HG03175 (cell line): Measurements from ENCODE around the gene ABL2.
A peak's percentile ranks its signal among the peaks of the same experiment; 100 is the strongest.
"Not testable (repeated sequence)": the region's sequence is repeated elsewhere in the genome, so short reads cannot be mapped to it uniquely, and the experiment has no call there.

Experiments used
- ATAC-seq: cut with Tn5 transposase; IDR thresholded peaks from one replicate; pipeline ENCODE4 v1.9.1; 2021; ENCODE audit warnings: mild to moderate bottlenecking, moderate library complexity; ENCODE audit not compliant: unreplicated experiment

ABL2 gene

DNA sequence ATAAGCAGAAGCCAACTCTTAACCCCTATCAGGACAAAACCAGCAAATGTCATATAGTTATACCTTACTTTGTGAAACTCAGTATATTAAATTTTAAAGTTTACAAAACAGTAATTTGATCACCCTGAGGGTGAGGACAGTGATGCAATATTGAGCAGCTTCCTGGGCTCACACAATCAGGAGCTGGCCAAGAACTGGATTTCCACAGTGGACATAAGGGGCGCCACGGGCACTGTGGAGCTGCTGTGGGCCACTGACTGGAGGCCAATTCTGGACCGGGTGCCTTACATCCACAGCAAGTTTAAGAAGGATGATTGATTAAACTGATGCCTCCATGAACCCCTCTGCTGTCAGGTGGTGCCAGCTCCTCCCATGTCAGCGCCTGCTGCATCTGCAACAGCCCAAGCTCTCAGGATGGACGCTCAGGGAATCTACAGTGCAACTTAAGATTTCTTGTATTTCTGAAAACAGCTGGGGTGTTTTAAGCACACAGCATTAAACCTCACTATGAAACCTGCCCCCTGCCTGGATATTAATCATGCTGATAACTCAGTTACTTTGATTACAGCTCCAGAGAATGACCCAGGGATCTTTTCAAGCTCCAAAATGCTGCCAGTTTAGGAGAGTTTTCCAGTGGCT, 91.7 kb downstream of the ABL2 start:
- no peak for ATAC-seq

DNA sequence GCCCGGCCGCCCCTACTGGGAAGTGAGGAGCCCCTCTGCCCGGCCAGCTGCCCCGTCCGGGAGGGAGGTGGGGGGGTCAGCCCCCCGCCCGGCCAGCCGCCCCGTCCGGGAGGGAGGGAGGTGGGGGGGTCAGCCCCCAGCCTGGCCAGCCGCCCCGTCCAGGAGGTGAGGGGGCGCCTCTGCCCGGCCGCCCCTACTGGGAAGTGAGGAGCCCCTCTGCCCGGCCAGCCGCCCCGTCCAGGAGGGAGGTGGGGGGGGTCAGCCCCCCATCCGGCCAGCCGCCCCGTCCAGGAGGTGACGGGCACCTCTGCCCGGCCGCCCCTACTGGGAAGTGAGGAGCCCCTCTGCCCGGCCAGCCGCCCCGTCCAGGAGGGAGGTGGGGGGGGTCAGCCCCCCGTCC, 93.8 kb downstream of the ABL2 start:
- ATAC-seq, result not testable (repeated sequence)

DNA sequence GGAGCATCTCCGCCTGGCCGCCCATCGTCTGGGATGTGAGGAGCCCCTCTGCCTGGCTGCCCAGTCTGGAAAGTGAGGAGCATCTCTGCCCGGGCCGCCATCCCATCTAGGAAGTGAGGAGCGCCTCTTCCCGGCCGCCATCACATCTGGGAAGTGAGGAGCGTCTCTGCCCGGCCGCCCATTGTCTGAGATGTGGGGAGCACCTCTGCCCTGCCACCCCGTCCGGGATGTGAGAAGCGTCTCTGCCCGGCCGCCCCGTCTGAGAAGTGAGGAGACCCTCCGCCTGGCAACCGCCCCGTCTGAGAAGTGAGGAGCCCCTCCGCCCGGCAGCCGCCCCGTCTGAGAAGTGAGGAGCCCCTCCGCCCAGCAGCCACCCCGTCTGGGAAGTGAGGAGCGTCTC, 94.3 kb downstream of the ABL2 start:
- ATAC-seq, result not testable (repeated sequence)

DNA sequence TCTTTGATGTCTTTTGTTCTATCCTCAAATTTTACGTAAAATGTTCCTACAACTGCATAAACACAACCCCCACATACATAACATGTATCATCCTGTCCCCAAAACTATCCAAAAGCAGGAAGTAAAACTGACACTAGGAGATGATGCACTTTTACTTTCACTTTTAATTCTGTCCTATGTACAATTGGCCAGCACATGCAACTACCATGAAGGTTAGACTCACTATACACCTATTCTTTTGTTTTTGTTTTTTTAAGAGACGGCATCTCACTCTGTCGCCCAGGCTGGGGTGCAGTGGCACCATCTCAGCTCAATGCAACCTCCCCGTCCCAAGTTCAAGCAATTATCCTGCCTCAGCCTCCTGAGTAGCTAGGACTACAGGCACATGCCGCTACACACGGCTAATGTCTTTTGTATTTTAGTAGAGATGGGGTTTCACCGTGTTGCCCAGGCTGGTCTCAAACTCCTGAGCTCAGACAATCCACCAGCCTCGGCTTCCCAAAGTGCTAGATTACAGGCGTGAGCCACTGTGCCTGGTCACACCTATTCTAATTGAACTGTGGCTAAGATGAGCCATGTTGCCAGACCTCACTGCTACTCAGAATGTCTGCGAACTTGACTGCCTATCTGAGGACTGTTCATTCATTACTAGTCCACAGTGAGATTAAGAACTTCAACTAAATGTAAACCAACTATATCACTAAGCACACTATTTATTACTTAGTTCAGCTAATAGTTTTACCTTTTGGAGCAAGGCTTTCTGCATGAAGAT, 99.6 kb downstream of the ABL2 start:
- peak; percentile 97 for ATAC-seq

DNA sequence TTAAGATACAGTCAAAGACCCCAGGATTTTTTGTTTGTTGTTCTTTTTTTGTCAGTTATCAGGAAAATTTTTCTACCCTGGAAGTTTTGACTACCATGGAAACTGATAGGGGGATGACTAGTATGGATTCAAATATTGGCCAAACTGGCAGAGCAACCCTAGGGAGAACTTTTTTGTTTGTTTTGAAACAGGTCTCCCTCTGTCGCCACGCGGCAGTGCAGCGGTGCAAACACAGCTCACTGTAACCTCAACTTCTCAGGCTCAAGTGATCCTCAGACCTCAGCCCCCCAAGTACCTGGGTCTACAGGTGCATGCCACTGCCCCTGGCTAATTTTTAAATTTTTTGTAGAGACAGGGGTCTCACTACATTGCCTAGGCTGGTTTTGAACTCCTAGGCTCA, 101.0 kb downstream of the ABL2 start:
- ATAC-seq, result no peak

DNA sequence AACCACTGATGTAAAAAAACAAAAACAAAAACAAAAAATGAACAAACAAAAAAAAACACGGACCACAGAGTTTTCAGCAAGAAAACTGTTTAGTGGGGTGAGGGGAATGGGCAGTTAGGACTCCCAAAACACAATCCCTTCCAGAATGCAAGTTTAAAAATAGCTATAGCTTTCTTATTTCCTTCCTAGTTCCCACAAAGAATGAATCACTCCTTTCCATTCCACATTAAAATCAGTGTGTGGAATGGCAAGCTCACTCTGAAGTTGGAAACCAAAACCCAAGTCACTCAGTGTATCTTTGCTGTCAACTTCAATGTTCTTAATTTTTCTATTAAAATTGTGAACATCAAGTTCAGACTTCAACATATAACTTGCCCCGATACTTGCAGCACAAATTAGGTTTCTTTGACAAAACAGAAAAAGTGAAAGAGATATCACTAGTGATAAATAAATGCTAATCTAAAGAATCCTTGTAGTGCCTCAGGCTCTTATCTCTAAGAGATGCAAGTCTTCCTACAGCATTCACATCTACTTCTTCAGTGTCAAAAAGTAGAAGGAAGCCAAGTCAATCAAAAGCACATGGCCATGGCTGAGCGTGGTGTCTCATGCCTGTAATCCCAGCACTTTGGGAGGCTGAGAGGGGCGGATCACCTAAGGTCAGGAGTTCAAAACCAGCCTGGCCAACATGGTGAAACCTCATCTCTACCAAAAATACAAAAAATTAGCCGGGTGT, 102.1 kb downstream of the ABL2 start:
- ATAC-seq, result no peak

DNA sequence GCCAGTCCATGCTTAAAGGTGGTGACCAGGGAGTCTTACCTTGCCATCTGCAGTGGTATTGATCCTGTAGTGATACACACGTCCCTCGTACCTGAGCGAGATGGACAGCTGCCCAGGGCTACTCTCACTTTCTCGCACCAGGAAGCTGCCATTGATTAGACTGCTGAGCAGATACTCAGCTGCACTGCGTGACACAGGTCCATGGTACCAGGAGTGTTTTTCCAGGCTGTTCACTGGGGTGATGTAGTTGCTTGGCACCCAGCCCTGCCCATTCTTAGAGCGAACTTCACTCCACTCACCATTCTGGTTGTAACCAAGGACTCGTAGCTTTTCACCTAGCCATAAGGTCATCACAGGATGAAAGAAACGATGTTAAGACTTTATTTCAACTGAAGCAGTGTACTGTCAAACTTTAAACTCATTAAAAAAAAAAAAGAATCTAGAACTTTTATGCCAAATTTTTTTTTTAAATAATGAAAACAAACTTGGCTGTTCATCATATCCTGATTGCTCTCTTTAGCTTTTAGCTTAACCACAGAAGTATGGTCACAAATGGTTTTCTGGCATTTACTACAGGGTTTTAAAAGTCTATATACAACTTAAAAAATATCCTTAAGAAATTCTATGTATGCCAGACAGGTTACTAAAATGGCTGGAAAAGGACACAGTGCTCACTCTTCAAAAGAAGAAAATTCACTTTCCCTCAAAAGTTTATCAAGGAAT, 103.0 kb downstream of the ABL2 start:
- no peak for ATAC-seq

GRCh38 chr1:179124873-179125272, 104.6 kb downstream of the ABL2 start:
- no peak for ATAC-seq

DNA sequence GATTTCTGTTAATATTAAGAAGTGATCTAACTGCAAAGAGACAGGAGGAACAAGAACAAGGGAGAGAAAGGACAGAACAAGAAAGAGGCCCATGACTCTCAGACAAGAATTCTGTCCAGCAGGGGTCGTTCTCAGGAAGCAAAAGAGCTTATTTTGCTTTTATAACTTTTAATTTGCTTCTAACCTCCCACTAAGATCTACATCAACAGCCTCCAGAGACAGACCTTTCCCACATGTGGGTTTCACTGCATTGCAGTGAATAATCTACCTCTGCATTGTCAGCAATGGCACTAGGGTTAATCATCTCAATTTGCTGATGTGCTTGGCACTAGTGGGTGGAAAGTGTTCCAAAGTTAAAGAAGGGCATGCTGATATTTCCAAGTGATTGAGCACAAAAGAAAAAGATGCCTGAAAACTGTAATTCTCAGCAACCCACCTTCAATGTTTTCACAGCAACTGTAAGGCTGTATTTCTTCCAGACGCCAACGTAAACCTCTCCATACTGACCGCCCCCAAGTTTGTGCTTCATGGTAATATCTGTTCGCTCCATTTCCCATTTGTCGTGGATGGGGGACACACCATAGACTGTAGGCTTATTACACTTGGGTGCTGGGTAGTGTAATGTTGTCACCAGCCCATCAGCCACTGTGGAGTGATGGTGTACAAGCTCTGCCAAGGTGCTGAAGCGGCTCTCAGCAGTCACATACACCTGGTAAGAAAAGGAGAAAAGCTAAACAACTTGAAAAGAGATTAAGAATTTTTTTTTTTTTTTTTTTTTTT, 108.1 kb downstream of the ABL2 start:
- ATAC-seq, result no peak

DNA sequence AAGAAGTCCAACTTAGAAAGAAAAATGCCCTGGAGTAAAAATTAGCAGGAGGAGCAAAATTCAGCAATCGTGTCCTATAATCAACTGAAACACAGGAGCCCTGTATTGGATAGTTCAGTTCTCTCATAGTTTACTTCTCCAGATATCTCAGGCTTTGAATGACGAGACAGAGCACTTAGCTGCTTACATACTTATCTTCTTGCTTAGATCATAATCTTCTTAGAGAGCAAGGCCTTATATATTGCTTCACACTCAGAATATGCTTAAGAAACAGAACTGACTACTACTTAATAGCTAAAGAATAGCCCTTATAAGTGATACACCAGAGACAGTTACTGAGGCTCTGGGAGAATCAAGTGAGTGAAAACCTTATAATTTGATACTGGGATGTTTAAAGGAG, 108.7 kb downstream of the ABL2 start:
- no peak for ATAC-seq

GRCh38 chr1:179119513-179119912, 110.0 kb downstream of the ABL2 start:
- no peak for ATAC-seq

- ATAC-seq, result no peak
These were observed 114.3 kb downstream of the ABL2 start for GRCh38 chr1:179115181-179115580.

DNA sequence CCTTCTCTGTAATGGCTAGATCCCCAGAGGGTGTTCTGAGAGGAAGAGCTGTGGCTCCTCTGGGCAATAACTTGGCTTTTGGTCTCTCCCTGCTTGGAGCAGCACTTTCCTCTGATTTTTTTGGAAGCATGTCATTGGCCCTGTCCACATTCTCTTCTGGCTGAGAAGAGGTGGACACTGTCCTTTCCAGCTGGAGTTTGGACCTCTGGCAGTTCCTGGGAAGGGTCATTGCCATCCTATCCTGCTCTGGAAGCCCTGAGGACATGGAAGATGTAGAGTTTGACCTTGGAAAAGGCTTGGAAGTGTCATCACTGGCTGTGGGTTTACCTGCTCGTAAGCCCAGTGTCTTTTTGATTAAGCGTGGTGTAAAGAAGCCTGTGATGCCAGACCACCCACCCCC, 120.8 kb downstream of the ABL2 start:
- ATAC-seq, result no peak

GRCh38 chr1:179107706-179108629, 121.5 kb downstream of the ABL2 start:
- ATAC-seq, result no peak

- ATAC-seq, result no peak
These were observed 124.1 kb downstream of the ABL2 start for GRCh38 chr1:179105393-179105792.

- no peak for ATAC-seq
These were observed 124.7 kb downstream of the ABL2 start for GRCh38 chr1:179104611-179105250.

GRCh38 chr1:179103999-179104398, 125.5 kb downstream of the ABL2 start:
- ATAC-seq, result no peak

DNA sequence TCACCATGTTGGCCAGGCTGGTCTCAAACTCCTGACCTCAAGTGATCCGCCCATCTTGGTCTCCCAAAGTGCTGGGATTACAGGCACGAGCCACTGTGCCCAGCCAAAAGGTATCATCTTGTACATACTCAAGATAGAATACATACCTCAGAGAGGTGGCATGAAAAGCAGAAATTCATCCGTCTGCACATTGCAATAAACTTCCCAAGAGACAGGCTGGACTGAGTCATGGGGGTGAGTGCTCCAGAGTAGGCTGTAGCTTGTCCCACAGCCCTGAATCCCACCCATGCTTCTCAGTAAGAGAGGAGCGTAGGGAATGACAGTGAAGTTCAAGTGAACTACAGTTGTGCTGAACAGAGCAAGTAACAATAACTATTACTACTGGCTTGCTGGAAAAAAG, 127.9 kb downstream of the ABL2 start:
- no peak for ATAC-seq

DNA sequence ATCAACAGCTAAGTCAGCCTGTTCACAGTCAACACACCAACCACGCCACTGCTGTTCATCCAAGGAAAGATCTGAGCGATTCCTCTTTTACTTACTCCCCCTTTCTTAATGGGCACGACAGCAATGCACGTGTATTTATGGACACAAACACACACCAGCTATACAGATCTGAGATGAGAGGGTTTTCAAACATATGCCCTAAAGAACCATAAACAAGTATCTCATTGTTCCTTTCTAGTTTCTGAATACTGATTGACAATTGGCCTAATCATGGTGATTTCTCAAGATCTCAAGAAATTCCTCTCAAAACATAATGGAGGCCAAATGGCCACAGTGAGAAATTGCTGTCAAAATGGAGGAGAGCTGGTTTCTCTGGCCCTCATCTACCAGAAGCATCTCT, 129.6 kb downstream of the ABL2 start:
- ATAC-seq, result no peak
